OCI-LY1 (cell line): ENCODE data around the gene PRKRA.

ENCODE experiments used
- H2AFZ ChIP-seq: fragments of 200-600 bp; sonication (generic), shearing (Covaris generic); 2 replicates; pipeline ENCODE4 v1.6.0; 2014; ENCODE audit warnings: antibody characterized with exemption, mild to moderate bottlenecking, low read length
- H3F3A ChIP-seq: fragments of 200-600 bp; sonication (generic), shearing (Covaris generic); 2 replicates; pipeline ENCODE4 v1.6.0; 2014; ENCODE audit warnings: mild to moderate bottlenecking, antibody characterized with exemption, low read length, moderate library complexity; ENCODE audit not compliant: insufficient read depth
- H3K27ac ChIP-seq: fragments of 200-600 bp; sonication (generic); 2 replicates; pipeline ENCODE4 v1.5.1; 2014; ENCODE audit warnings: low read length, mixed run types, mild to moderate bottlenecking, low read depth; ENCODE audit not compliant: poor library complexity, severe bottlenecking
- H3K27me3 ChIP-seq: fragments of 200-600 bp; sonication (generic); 2 replicates; pipeline ENCODE4 v1.6.0; 2014; ENCODE audit warnings: antibody characterized with exemption, mild to moderate bottlenecking, low read length, moderate library complexity; ENCODE audit not compliant: insufficient read depth
- H3K36me3 ChIP-seq: fragments of 200-600 bp; sonication (generic); 2 replicates; pipeline ENCODE4 v1.6.1; 2014; ENCODE audit warnings: mild to moderate bottlenecking, antibody characterized with exemption, low read length, moderate library complexity, mixed read lengths; ENCODE audit not compliant: insufficient read depth
- H3K4me1 ChIP-seq: fragments of 200-600 bp; sonication (generic); 2 replicates; pipeline ENCODE4 v1.5.1; 2014; ENCODE audit warnings: mild to moderate bottlenecking, low read length, moderate library complexity; ENCODE audit not compliant: insufficient read depth, severe bottlenecking
- H3K4me2 ChIP-seq: fragments of 200-600 bp; sonication (generic), shearing (Covaris generic); 2 replicates; pipeline ENCODE4 v1.6.1; 2014; ENCODE audit warnings: low read length
- H3K4me3 ChIP-seq: fragments of 200-600 bp; sonication (generic); 2 replicates; pipeline ENCODE4 v1.5.1; 2014; ENCODE audit warnings: low read length, low read depth, mild to moderate bottlenecking, mixed read lengths; ENCODE audit not compliant: poor library complexity, severe bottlenecking
- H3K79me2 ChIP-seq: fragments of 200-600 bp; shearing (Covaris generic); 2 replicates; pipeline ENCODE4 v1.6.1; 2016; ENCODE audit warnings: mixed run types, low read length, mixed read lengths; ENCODE audit not compliant: insufficient read depth
- H3K9ac ChIP-seq: fragments of 200-600 bp; sonication (generic), shearing (Covaris generic); 2 replicates; pipeline ENCODE4 v1.6.1; 2014; ENCODE audit warnings: mild to moderate bottlenecking, low read length, mixed read lengths
- H3K9me2 ChIP-seq: fragments of 200-600 bp; sonication (generic), shearing (Covaris generic); 2 replicates; pipeline ENCODE4 v1.6.1; 2014; ENCODE audit warnings: low read depth, mild to moderate bottlenecking, low read length, mixed read lengths
- H3K9me3 ChIP-seq: fragments of 200-600 bp; shearing (Covaris generic); 2 replicates; pipeline ENCODE4 v1.6.1; 2014; ENCODE audit warnings: low read length, mixed read lengths
- H4K20me1 ChIP-seq: fragments of 200-600 bp; sonication (generic), shearing (Covaris generic); 2 replicates; pipeline ENCODE4 v1.6.0; 2016; ENCODE audit warnings: mild to moderate bottlenecking, low read length; ENCODE audit not compliant: insufficient read depth
- CTCF ChIP-seq: fragments of 200-600 bp; sonication (generic), shearing (Covaris generic); IDR thresholded peaks from 2 replicates; pipeline ENCODE4 v1.5.1; 2017; ENCODE audit warnings: mild to moderate bottlenecking, antibody characterized with exemption, low read length, moderate library complexity, mixed read lengths
- EZH2 ChIP-seq: fragments of 200-600 bp; sonication (generic), shearing (Covaris generic); IDR thresholded peaks from 2 replicates; pipeline ENCODE4 v1.8.0; 2017; ENCODE audit warnings: borderline replicate concordance, mixed run types, mild to moderate bottlenecking, antibody characterized with exemption, low read length, moderate library complexity, mixed read lengths

PRKRA gene

DNA sequence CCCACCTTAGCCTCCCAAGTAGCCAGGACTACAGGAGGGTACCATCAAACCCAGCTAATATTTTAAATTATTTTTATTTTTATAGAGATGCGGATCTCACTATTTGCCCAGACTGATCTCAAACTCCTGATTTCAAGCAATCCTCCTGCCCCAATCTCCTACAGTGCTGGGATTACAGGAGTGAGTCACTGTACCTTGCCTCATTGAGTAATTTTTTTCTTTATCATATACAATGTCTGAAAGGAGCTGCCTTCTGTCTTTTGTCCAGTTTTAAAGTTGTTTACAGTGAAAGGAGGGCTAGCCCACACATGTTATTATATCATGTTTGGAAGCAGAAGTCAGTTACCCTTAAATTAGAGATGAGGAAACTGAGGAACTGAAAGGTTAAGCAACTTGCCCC lies 32.5 kb downstream of the PRKRA start:
- Histone ChIP-seq H3K4me3 (no peak overlapping the region), H3K36me3 (no peaks in the 10 kb centered on the region), H2AFZ (no peak overlapping the region), H3K4me2 (no peak overlapping the region), H4K20me1 (no peaks in the 10 kb centered on the region), H3K27me3 (no peaks in the 10 kb centered on the region), H3K4me1 (peaks cover 21% of the 10 kb centered on the region), H3K9me3 (no peaks in the 10 kb centered on the region), H3K79me2 (no peaks in the 10 kb centered on the region), H3K9me2 (no peaks in the 10 kb centered on the region), H3K9ac (no peak overlapping the region), H3F3A (no peaks in the 10 kb centered on the region), H3K27ac (no peak overlapping the region)
- TF ChIP-seq CTCF (no peak), EZH2 (no peak)

DNA sequence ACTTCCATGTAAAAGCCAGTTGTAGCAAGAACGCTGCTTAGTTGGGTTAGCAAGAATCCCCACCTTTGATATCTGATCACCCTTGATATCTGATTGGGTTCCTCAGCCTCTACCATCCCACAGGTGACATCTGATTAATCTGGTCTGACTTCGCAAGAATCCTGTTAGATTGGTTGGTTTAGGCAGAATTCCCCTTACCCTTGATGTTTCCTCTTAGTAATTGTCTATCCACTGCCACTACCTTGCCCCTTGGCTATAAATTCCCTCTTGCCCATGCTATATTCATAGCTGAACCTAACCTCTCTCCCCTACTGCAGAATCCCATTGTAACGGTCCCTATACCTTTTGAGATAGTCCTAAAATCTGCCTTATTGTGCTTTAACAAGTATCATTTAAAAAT lies 33.1 kb downstream of the PRKRA start:
- H4K20me1 ChIP-seq = no peaks in the 10 kb centered on the region
- H3K36me3 ChIP-seq = no peaks in the 10 kb centered on the region
- no peaks in the 10 kb centered on the region for H3K9me3 ChIP-seq
- no peak overlapping the region for H3K4me3 ChIP-seq
- peaks cover 25% of the 10 kb centered on the region for H3K4me1 ChIP-seq
- H3K27ac ChIP-seq = no peak overlapping the region
- no peaks in the 10 kb centered on the region for H3K79me2 ChIP-seq
- no peaks in the 10 kb centered on the region for H3F3A ChIP-seq
- no peak overlapping the region for H3K9ac ChIP-seq
- H2AFZ ChIP-seq = no peak overlapping the region
- H3K27me3 ChIP-seq = no peaks in the 10 kb centered on the region
- no peak overlapping the region for H3K4me2 ChIP-seq
- TF ChIP-seq EZH2 (no peak), CTCF (no peak)
- no peaks in the 10 kb centered on the region for H3K9me2 ChIP-seq

- H4K20me1 ChIP-seq = no peaks in the 10 kb centered on the region
- peaks cover 25% of the 10 kb centered on the region for H3K4me1 ChIP-seq
- no peak overlapping the region for H2AFZ ChIP-seq
- no peaks in the 10 kb centered on the region for H3K9me2 ChIP-seq
- no peak overlapping the region for H3K4me2 ChIP-seq
- H3K4me3 ChIP-seq = no peak overlapping the region
- TF ChIP-seq EZH2 = no peak
- TF ChIP-seq CTCF = no peak
- no peaks in the 10 kb centered on the region for H3K27me3 ChIP-seq
- no peak overlapping the region for H3K9ac ChIP-seq
- H3K79me2 ChIP-seq = no peaks in the 10 kb centered on the region
- no peaks in the 10 kb centered on the region for H3K9me3 ChIP-seq
- H3K36me3 ChIP-seq = no peaks in the 10 kb centered on the region
- H3F3A ChIP-seq = no peaks in the 10 kb centered on the region
- H3K27ac ChIP-seq = no peak overlapping the region
Observed at GRCh38 chr2:178415979-178416378, 35.0 kb downstream of the PRKRA start.
